Right cardiac atrium (tissue), 5 donors: ENCODE results near the gene GOLGA8B. TPM values are rescaled to one million over a fixed set of nuclear protein-coding genes. Genes with fewer than 3 reads are reported as not detected.

Experiments used
- ATAC-seq, 2 donors: fragments of 200-7000 bp; cut with Tn5 transposase; one replicate each; pipeline versions ENCODE4 v1.8.0 to v1.9.1; 2020; ENCODE audit warnings: moderate library complexity in 2 of 2, mild to moderate bottlenecking in 1 of 2
- DNase-seq, 3 donors: peaks; one replicate each; pipeline ENCODE4 v3.0.0-alpha.2; 2020
- H3K27ac ChIP-seq: one replicate; pipeline ENCODE4 v1.5.1; 2013; ENCODE audit warnings: mild to moderate bottlenecking, low read length, control low read depth, moderate library complexity
- H3K27me3 ChIP-seq: one replicate; pipeline ENCODE4 v1.6.1; 2013; ENCODE audit not compliant: control insufficient read depth, insufficient read depth
- H3K4me1 ChIP-seq: one replicate; pipeline ENCODE4 v1.6.1; 2013; ENCODE audit warnings: low read length; ENCODE audit not compliant: control insufficient read depth, insufficient read depth
- H3K4me3 ChIP-seq: one replicate; pipeline ENCODE4 v1.5.1; 2013; ENCODE audit warnings: low read length, control low read depth
- H3K9me3 ChIP-seq: one replicate; pipeline ENCODE4 v1.6.1; 2013; ENCODE audit warnings: low read length; ENCODE audit not compliant: control insufficient read depth
- WGBS: extraction: QIAGEN DNeasy Blood & Tissue Kit; methylation state at CpG from one replicate; pipeline ENCODE4 v1.1.7; 2013; 5-methylcytosine and 5-hydroxymethylcytosine counted together
- intact Hi-C, 4 donors: fragments of 100-400 bp; cut with DNase I; formaldehyde crosslinking; loops; one replicate each; pipeline versions ENCODE4 v1.11.0 to v1.14.0; 2022 to 2023
- polyA plus RNA-seq: library from polyadenylated mRNA; stranded (reverse); fragments of 200-250 nt; gene quantifications from one replicate; pipeline ENCODE4 v1.2.3, GENCODE V29; 2013
- total RNA-seq, 4 donors: library from RNA; stranded (reverse); fragmentation: NEBNext Ultra II Directional; extraction: Animal tissue kit (Norgen Biotek cat#: 25700); gene quantifications; one replicate each; pipeline ENCODE4 v1.2.1, GENCODE V29; 2021
- donor health status: healthy with polysubstance abuse.
- donor health status: DM: no; HTN: yes; CAD: no.
- donor health status: DM: no; HTN: no; CAD: no.
- donor health status: DM: no; HTN: yes; CAD: no; lungs with severe emphysema.
- donor health status: DM: yes; HTN: yes; CAD: no.

The GOLGA8B gene
- total and polyA plus RNA-seq, 5 donors, result 11.9 to 43.6 (median 22.3) TPM

DNA sequence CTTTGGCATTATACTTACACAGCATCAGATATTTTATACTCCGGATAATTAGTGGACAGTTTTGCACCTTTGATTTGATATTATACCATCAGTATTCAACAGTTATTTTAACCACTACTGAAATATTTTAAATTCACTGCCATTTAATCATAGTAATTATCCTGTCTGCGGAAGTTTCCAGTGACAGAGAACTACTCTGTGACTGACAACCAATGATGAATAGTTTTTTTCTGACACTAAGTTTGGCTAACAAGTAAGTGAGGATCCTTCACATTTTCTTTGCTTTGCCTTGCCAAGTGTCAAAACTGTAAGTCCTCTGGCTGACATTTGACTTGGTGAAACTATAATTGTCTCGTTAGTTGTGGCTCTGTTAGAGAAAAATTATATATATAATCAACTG lies 30.5 kb upstream of the GOLGA8B start:
- Histone ChIP-seq H3K4me1 (no peaks in the 10 kb centered on the region), H3K27ac (no peak overlapping the region), H3K4me3 (no peak overlapping the region), H3K9me3 (no peaks in the 10 kb centered on the region), H3K27me3 (no peaks in the 10 kb centered on the region)
- DNase-seq, result no peak
- WGBS, result 73% methylated on average over 3 of the region's 3 CpGs
- intact Hi-C loops, result no loop called here
- ATAC-seq, result no peak

DNA sequence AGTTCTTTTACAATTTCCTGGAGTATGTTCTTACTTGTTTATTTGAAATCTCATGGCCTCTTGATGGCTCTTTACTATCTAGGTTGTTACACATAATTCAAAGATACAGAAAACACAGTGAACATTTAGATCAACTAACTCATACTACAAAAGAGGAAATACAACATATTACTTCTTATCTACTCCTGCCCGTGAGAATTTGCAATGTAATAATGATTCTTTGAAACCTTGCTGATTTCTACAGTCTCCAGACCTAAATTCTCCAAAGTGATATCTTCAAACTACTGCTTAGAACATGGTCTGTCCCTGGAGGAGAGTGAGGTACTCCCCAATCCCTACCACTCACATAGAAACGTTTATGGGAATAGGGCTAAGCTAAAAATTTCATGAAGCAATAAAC lies 29.9 kb upstream of the GOLGA8B start:
- 24% methylated on average over 2 of the region's 2 CpGs for WGBS
- H3K9me3 ChIP-seq, result no peaks in the 10 kb centered on the region
- no peak for DNase-seq
- no peaks in the 10 kb centered on the region for H3K27me3 ChIP-seq
- ATAC-seq, result no peak
- H3K4me3 ChIP-seq, result no peak overlapping the region
- H3K4me1 ChIP-seq, result no peaks in the 10 kb centered on the region
- no peak overlapping the region for H3K27ac ChIP-seq
- intact Hi-C loops, result no loop called here

DNA sequence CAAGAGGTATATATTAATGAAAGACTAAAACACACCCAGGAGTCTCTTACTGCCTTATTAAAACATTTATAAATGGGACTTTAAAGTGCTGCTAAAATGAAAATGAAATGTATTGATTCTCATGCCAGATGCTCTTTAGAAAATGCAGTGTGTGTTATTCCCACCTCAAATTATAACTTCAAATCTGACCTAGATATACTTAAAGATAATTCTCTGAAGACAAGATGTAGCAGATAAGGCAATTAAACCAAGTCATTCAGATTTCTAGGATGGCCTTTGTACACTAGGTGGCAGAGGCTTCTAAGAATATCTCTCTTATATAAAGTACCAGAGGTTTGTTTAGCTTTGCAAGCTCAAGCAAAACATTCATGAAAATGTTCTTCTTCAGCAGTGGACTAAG lies 26.9 kb upstream of the GOLGA8B start:
- Histone ChIP-seq H3K4me3 (no peak overlapping the region), H3K27ac (no peak overlapping the region), H3K4me1 (no peaks in the 10 kb centered on the region), H3K9me3 (no peaks in the 10 kb centered on the region), H3K27me3 (no peaks in the 10 kb centered on the region)
- DNase-seq (no peak), ATAC-seq (no peak)
- intact Hi-C loops, result no loop called here

DNA sequence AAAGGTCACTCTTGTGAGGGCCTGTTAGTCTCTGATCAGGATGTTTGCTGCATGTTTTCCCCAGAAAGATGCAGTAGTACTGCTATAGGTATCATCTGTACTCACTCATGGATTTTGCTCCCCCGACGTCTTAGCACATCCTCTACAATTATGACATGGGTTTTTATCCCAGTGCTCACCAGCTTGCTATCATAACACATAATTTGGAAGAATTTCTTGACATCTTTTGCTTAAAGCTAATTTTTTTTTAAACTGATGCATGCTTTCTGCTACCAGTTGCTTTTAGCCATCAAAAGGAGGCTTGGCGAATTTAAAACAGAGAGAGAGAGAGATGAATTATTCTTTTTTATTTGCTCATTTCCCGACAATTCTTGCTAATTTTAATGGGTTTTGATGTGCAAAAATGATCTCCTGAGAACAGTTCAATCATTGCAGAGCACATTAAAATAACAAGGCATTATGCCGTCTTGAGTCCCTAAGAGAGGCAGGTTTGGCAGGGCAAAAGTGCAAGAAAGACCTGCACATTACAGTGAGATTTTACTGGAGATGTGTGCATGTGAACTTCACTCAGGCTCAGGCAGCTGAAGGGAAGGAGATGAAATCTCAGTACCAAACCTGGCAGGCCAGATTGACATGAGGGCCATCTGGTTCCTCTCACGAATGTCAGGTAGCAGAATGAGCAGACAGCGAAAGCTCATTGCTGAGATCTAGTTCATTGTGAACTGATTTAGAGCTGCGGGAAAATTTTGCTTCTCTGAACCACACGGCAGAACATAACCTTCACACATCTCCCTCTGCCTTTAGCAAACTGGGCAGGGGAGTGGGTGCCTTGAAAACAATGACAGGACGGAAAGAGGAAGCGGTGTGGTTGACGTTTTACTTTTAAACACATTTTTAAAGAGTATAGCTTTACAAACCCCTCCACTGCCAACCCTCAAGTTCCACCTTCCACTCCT lies 25.9 kb upstream of the GOLGA8B start:
- no peak for ATAC-seq
- WGBS, result 30% methylated on average over 12 of the region's 12 CpGs
- intact Hi-C loops, result no loop called here

DNA sequence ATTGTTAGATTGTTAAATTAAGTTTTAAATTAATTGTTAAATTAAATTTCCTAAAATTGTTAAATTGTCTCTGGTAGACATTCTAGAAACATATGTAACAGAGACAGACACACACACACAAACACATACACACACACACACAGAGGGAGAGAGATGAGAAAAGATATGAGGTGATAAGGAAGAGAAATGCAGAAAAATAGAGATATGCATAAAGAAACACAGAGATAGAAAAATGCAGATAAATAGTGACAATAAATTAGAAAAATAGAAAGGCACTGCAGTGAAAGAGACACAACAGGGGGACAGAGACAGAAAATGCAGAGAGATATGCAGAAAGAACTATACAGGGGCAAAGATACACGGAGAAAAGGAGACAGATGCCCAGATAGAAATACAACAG lies 25.1 kb upstream of the GOLGA8B start:
- intact Hi-C loops, result no loop called here
- DNase-seq, result no peak
- Histone ChIP-seq H3K4me3 (no peak overlapping the region), H3K27ac (no peak overlapping the region), H3K4me1 (no peaks in the 10 kb centered on the region), H3K9me3 (no peaks in the 10 kb centered on the region), H3K27me3 (no peaks in the 10 kb centered on the region)
- ATAC-seq, result no peak
- WGBS, result 58% methylated on average over 1 of the region's 1 CpG

More for the DNA sequence above, 25.9 kb upstream of the GOLGA8B start:
- DNase-seq, result no peak
- H3K4me3 ChIP-seq, result no peak overlapping the region
- H3K27ac ChIP-seq, result no peak overlapping the region
- H3K27me3 ChIP-seq, result no peaks in the 10 kb centered on the region
- no peaks in the 10 kb centered on the region for H3K4me1 ChIP-seq
- no peaks in the 10 kb centered on the region for H3K9me3 ChIP-seq

DNA sequence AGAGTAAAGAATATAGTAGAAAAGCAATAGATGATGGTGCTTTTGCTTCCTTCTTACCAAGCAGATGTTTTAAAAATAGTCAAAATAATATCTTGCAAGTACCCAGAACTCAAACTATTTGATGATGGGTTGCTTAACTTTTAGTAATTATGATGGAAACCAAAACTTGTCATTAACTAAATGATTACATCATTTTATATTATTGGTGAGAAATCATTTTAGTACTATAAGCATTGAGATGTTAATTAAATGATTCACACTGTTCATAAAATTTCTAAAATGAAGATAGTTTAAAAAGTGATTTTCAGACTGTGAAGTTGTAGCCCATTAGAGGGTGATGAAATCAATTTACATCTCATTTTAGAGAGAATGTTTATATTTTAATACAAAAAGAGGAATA lies 24.4 kb upstream of the GOLGA8B start:
- DNase-seq (no peak), ATAC-seq (no peak)
- no peaks in the 10 kb centered on the region for H3K4me1 ChIP-seq
- intact Hi-C loops, result no loop called here
- no peaks in the 10 kb centered on the region for H3K27me3 ChIP-seq
- H3K9me3 ChIP-seq, result no peaks in the 10 kb centered on the region
- H3K4me3 ChIP-seq, result no peak overlapping the region
- no peak overlapping the region for H3K27ac ChIP-seq

DNA sequence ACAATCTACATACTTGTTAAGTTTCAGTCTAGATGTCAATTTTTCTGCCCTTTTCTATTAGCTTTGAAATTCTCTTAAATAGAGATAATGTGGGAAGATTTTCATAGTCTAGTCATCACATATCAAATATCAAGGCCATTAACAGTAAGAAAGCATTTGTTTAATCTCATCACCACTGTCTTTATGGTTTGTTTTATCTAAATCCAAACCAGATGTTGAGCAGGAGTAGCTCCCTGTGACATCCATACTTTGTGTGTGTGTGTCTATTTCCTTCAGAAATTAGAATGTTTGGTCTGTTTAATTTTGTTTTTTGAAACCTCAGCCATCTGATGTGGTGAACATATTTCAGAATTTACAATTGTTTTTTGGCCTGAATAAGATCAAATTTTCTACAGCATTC lies 23.1 kb upstream of the GOLGA8B start:
- H3K4me1 ChIP-seq, result no peaks in the 10 kb centered on the region
- intact Hi-C loops, result no loop called here
- ATAC-seq, result no peak

DNA sequence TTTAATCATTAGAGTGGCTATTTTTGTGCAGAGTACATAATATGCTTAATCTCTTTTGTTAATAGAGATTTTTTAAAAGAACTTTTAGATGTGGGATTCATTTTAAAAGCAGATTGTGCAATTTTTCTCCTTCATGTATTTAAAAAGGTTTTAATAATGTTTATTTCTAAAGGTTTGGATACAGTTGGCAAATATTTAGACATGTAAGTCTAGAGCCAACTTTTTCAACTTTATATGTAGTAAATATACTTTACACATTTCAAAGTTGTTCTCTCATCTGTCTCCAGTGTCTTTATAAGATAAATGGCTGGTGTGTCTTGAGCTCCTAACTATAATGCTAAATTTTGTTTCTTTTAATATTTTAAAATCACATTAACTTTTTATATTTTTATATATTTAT lies 22.7 kb upstream of the GOLGA8B start:
- H3K4me3 ChIP-seq, result no peak overlapping the region
- intact Hi-C loops, result no loop called here
- no peak for DNase-seq
- H3K9me3 ChIP-seq, result no peaks in the 10 kb centered on the region
- no peaks in the 10 kb centered on the region for H3K27me3 ChIP-seq
- ATAC-seq, result no peak
- H3K4me1 ChIP-seq, result no peaks in the 10 kb centered on the region
- H3K27ac ChIP-seq, result no peak overlapping the region

More for the DNA sequence above, 23.1 kb upstream of the GOLGA8B start:
- Histone ChIP-seq H3K27ac (no peak overlapping the region), H3K9me3 (no peaks in the 10 kb centered on the region), H3K27me3 (no peaks in the 10 kb centered on the region), H3K4me3 (no peak overlapping the region)
- no peak for DNase-seq

DNA sequence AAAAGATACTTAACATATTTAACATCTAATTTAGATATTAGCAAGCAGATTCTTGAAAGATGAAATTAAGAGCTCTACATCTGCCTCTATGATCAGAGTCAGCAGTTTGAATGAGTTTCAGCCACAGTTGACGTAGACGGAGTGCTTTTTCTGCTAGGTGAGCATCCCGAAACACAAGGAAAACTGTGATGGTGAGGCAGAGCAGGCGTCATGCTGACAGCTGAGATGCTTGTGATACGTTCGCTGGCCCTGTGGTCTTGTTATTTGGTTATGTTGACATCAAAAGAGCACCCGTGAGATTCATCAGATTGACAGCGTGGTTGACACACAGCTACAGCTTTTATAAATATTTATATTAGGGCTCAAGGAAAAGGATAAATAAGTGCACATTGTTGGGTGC lies 19.6 kb upstream of the GOLGA8B start:
- Histone ChIP-seq H3K4me1 (no peaks in the 10 kb centered on the region), H3K27ac (no peak overlapping the region), H3K27me3 (no peaks in the 10 kb centered on the region), H3K4me3 (no peak overlapping the region), H3K9me3 (no peaks in the 10 kb centered on the region)
- DNase-seq (no peak), ATAC-seq (no peak)
- 40% methylated on average over 8 of the region's 8 CpGs for WGBS
- intact Hi-C loops, result no loop called here

DNA sequence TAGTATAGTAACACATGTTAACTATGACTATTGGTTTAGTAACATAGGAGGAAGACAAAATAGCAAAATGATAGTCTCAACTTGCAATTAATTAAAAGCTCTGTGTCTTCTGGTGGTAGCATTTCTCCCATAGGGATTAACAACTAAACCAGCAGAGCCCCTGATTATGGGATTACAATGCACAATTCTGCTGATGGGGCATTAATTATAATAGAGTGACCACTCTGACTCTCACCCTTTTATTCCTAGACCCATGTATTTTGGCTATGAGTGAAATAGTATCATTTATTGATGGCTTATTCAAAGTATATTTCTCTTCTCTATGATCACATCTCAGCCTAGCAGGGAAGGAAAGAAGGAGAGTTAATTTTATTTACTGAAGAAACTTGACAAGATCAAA lies 17.5 kb upstream of the GOLGA8B start:
- H3K4me3 ChIP-seq, result no peak overlapping the region

DNA sequence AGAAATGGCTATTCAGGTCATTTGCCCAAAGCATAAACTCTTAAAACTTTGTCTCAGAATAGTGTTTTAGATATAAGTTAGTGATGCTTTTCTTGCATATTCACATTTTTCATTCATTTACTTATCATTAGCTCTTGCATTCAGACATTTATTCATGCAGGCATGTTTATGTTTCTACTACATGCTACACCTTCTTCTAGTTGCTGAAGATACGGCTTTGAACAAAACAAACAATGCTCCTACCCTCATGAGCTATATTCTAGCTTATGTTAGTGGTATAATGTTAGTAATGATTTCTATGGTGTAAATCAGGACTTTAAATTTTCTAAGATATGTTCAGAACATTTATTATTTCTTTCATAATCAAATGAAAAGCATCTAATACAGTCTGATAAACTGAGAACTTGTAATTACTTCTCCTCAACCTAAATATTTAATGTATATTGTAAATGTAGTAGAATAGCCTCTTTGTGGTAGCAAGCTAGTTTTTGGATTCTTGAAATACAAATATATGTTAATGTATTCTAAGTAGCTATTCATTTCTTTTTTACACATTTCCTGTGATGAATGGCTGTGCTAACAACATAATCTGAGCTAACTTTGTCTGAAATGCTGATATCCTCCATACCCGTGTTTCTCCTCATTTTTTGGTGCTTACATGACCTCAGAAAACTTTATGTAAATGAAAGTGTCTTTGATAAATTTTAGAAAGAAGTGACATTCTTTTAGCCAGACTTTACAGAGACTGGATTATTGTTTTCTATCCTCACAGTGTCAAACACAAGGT lies 15.5 kb upstream of the GOLGA8B start:
- Histone ChIP-seq H3K4me3 (no peak overlapping the region), H3K9me3 (no peaks in the 10 kb centered on the region), H3K27me3 (no peaks in the 10 kb centered on the region), H3K27ac (no peak overlapping the region), H3K4me1 (no peaks in the 10 kb centered on the region)
- ATAC-seq (no peak), DNase-seq (no peak)
- intact Hi-C loops, result no loop called here
- 65% methylated on average over 2 of the region's 2 CpGs for WGBS

More for the DNA sequence above, 17.5 kb upstream of the GOLGA8B start:
- Histone ChIP-seq H3K27ac (no peak overlapping the region), H3K27me3 (no peaks in the 10 kb centered on the region), H3K9me3 (no peaks in the 10 kb centered on the region), H3K4me1 (no peaks in the 10 kb centered on the region)
- ATAC-seq (no peak), DNase-seq (no peak)
- intact Hi-C loops, result no loop called here
